ENCODE measurements around the gene SETD1B. TPM values are rescaled to one million over a fixed set of nuclear protein-coding genes. Genes with fewer than 3 reads are reported as not detected.
A peak's percentile ranks its signal among the peaks of the same experiment; 100 is the strongest.

The SETD1B gene
- total RNA-seq, 6 experiments from 2014 or later: 3.7 to 20.0 (median 9.3) TPM

GRCh38 chr12:121809712-121810116, 5.9 kb downstream of the SETD1B start:
- DNase-seq (peak in 2 of 3 donors; percentile 19 to 53), ATAC-seq (no peak)
- H3K27me3 ChIP-seq: no peaks in the 10 kb centered on the region
- TF ChIP-seq CTCF (IDR thresholded peaks at IDR 0.05) (no peak), POLR2A (IDR thresholded peaks at IDR 0.05) (no peak)
- peaks cover 0 to 34% (median 20%) of the 10 kb centered on the region in 4 donors for H3K36me3 ChIP-seq
- H3K9me3 ChIP-seq: no peaks in the 10 kb centered on the region
- WGBS (ENCODE audit: insufficient coverage, low coverage, low lambda C conversion rate, missing lambda C conversion rate): 81% methylated on average over 20 of the region's 27 CpGs
- H3K27ac ChIP-seq: no peak overlapping the region
- intact Hi-C loops (cut with DNase I): loop anchor here (10.0 kb wide), 2 partner anchors 75 to 85 kb away; partner anchors contain the start of gene PSMD9 (in 1 of the 2)
- peaks cover 0 to 53% (median 20%) of the 10 kb centered on the region in 4 donors for H3K4me1 ChIP-seq
- no peak overlapping the region for H3K4me3 ChIP-seq

GRCh38 chr12:121810234-121810817, 6.5 kb downstream of the SETD1B start:
- H3K27ac ChIP-seq: no peak overlapping the region

GRCh38 chr12:121810833-121811433, 7.1 kb downstream of the SETD1B start:
- peak overlapping the region; percentile 57 to 75 (median 69) for H3K4me3 ChIP-seq
- ATAC-seq (no peak), DNase-seq (no peak)
- intact Hi-C loops (cut with DNase I): loop anchor here in 1 of 2 donors (10.0 kb wide), 1 partner anchor 84 kb away; no protein-coding TSS in a partner anchor
- H3K27ac ChIP-seq: peak overlapping the region in 2 of 3 donors; percentile 59 to 67
- H3K4me1 ChIP-seq: peaks cover 0 to 50% (median 20%) of the 10 kb centered on the region in 4 donors
- WGBS (ENCODE audit: insufficient coverage, low coverage, low lambda C conversion rate, missing lambda C conversion rate): 33% methylated on average over 3 of the region's 6 CpGs
- TF ChIP-seq CTCF (IDR thresholded peaks at IDR 0.05): no peak
- no peak for TF ChIP-seq POLR2A (IDR thresholded peaks at IDR 0.05)
- H3K36me3 ChIP-seq: peaks cover 0 to 46% (median 26%) of the 10 kb centered on the region in 4 donors
- no peaks in the 10 kb centered on the region for H3K27me3 ChIP-seq
- no peaks in the 10 kb centered on the region for H3K9me3 ChIP-seq

More at GRCh38 chr12:121810234-121810817, 6.5 kb downstream of the SETD1B start:
- no peak overlapping the region for H3K4me3 ChIP-seq
- DNase-seq (peak in 1 of 3 donors; percentile 21), ATAC-seq (no peak)
- H3K9me3 ChIP-seq: no peaks in the 10 kb centered on the region
- no CpG with 5 or more reads among the region's 33 CpGs for whole genome bisulfite sequencing (ENCODE audit: insufficient coverage, low coverage, low lambda C conversion rate, missing lambda C conversion rate)
- intact Hi-C loops (cut with DNase I): loop anchor here in 1 of 2 donors (10.0 kb wide), 1 partner anchor 84 kb away; no protein-coding TSS in a partner anchor
- peaks cover 0 to 40% (median 23%) of the 10 kb centered on the region in 4 donors for H3K36me3 ChIP-seq
- no peak for TF ChIP-seq CTCF (IDR thresholded peaks at IDR 0.05)
- no peak for TF ChIP-seq POLR2A (IDR thresholded peaks at IDR 0.05)
- H3K4me1 ChIP-seq: peaks cover 0 to 53% (median 20%) of the 10 kb centered on the region in 4 donors
- no peaks in the 10 kb centered on the region for H3K27me3 ChIP-seq

- ATAC-seq: peak; percentile 76 to 89 (median 83)
- H3K4me1 ChIP-seq: peaks cover 0 to 46% (median 20%) of the 10 kb centered on the region in 4 donors
- intact Hi-C loops (cut with DNase I): loop anchor here in 1 of 2 donors (10.0 kb wide), 1 partner anchor 83 kb away; no protein-coding TSS in a partner anchor
These were observed 7.9 kb downstream of the SETD1B start for GRCh38 chr12:121811434-121812319.

More at GRCh38 chr12:121811434-121812319, 7.9 kb downstream of the SETD1B start:
- TF ChIP-seq POLR2A (IDR thresholded peaks at IDR 0.05): no peak
- TF ChIP-seq CTCF (IDR thresholded peaks at IDR 0.05): peak; percentile 98 to 100 (median 100)
- Histone ChIP-seq H3K36me3 (peaks cover 0 to 52% (median 29%) of the 10 kb centered on the region in 4 donors), H3K9me3 (no peaks in the 10 kb centered on the region), H3K4me3 (peak overlapping the region; percentile 57 to 75 (median 69)), H3K27me3 (no peaks in the 10 kb centered on the region), H3K27ac (peak overlapping the region in 2 of 3 donors; percentile 59 to 67)
- peak; percentile 79 to 85 (median 81) for DNase-seq
- 3% methylated on average over 21 of the region's 46 CpGs for WGBS (ENCODE audit: insufficient coverage, low coverage, low lambda C conversion rate, missing lambda C conversion rate)
